T-cell (primary cell): ENCODE data around the gene CNPY3. TPM values are rescaled to one million over a fixed set of nuclear protein-coding genes. Genes with fewer than 3 reads are reported as not detected.

Experiments
- ATAC-seq, 4 experiments: fragments of 200-7000 bp in 3 of 4; fragments of 150-1000 bp in 1 of 4; cut with Tn5 transposase; replicated peaks in 1 of 4; 1 replicate in 3 of 4; 2 replicates in 1 of 4; pipeline ENCODE4 v1.10.0; 2021; ENCODE audit warnings: moderate library complexity in 3 of 4, mild to moderate bottlenecking in 2 of 4, moderate number of reproducible peaks in 1 of 4
- CTCF ChIA-PET, 2 donors: fragments of 300-600 bp; sonication (Branson Sonifier 250); formaldehyde crosslinking; loops; one replicate each; lab custom pipeline; 2022; ENCODE audit warnings: antibody characterized with exemption in 2 of 2; lab: Charles Lee
- POLR2A ChIA-PET, 2 donors: fragments of 300-600 bp; sonication (Branson Sonifier 250); formaldehyde crosslinking; loops; one replicate each; lab custom pipeline; 2022; ENCODE audit warnings: antibody characterized with exemption in 2 of 2; lab: Charles Lee
- DNase-seq, 35 experiments: peaks; one replicate each; pipeline versions ENCODE4 v3.0.0 to v3.0.0-alpha.2; 2013 to 2023
- H3K27ac ChIP-seq: one replicate; pipeline ENCODE4 v1.5.1; 2013; ENCODE audit warnings: low read length
- H3K27me3 ChIP-seq, 2 experiments: replicated peaks in 1 of 2; 1 replicate in 1 of 2; 2 replicates in 1 of 2; pipeline versions ENCODE4 v1.6.1 to v1.7.0; 2013; ENCODE audit warnings: low read length in 1 of 2, mixed read lengths in 1 of 2; ENCODE audit not compliant: control insufficient read depth in 2 of 2, insufficient read depth in 2 of 2; ENCODE audit errors: extremely low read depth in 1 of 2
- H3K36me3 ChIP-seq, 2 donors: 1 replicate in 1 of 2; 2 replicates in 1 of 2; pipeline versions ENCODE4 v1.6.1 to v1.7.0; 2013; ENCODE audit warnings: low read length in 1 of 2; ENCODE audit not compliant: control insufficient read depth in 2 of 2, insufficient read depth in 1 of 2; ENCODE audit errors: extremely low read depth in 1 of 2
- H3K4me1 ChIP-seq, 2 experiments: 1 replicate in 1 of 2; 2 replicates in 1 of 2; pipeline versions ENCODE4 v1.6.1 to v1.7.0; 2013; ENCODE audit warnings: low read length in 2 of 2, mixed read lengths in 1 of 2; ENCODE audit not compliant: insufficient read depth in 2 of 2, control insufficient read depth in 1 of 2; ENCODE audit errors: extremely low read depth in 1 of 2
- H3K4me3 ChIP-seq, 2 donors: 1 replicate in 1 of 2; 2 replicates in 1 of 2; pipeline versions ENCODE4 v1.5.1 to v1.7.0; 2013; ENCODE audit warnings: mild to moderate bottlenecking in 2 of 2, low read length in 1 of 2, moderate library complexity in 1 of 2; ENCODE audit not compliant: control insufficient read depth in 1 of 2; ENCODE audit errors: extremely low read depth in 1 of 2
- H3K9me3 ChIP-seq: 2 replicates; pipeline ENCODE4 v1.7.0; 2013
- H3K27ac Mint-ChIP-seq, 2 donors: one replicate each; pipeline ENCODE4 v1.8.0; 2020 to 2021; ENCODE audit warnings: mild to moderate bottlenecking in 2 of 2, mixed read lengths in 2 of 2
- H3K27me3 Mint-ChIP-seq, 2 donors: one replicate each; pipeline ENCODE4 v1.8.0; 2021 to 2022; ENCODE audit warnings: mixed read lengths in 2 of 2
- H3K36me3 Mint-ChIP-seq: one replicate; pipeline ENCODE4 v1.8.0; 2021; ENCODE audit warnings: mixed read lengths
- H3K4me1 Mint-ChIP-seq, 3 donors: one replicate each; pipeline ENCODE4 v1.8.0; 2020 to 2022; ENCODE audit warnings: mixed read lengths in 3 of 3, mild to moderate bottlenecking in 1 of 3
- H3K4me3 Mint-ChIP-seq, 3 donors: one replicate each; pipeline ENCODE4 v1.8.0; 2020 to 2022; ENCODE audit warnings: mild to moderate bottlenecking in 3 of 3, mixed read lengths in 3 of 3, moderate library complexity in 3 of 3
- H3K9me3 Mint-ChIP-seq, 3 donors: one replicate each; pipeline ENCODE4 v1.8.0; 2020 to 2022; ENCODE audit warnings: mixed read lengths in 3 of 3
- WGBS: methylation state at CpG from one replicate; pipeline ENCODE4 v1.1.5; 2013; ENCODE audit warnings: missing lambda C conversion rate; ENCODE audit not compliant: insufficient coverage; 5-methylcytosine and 5-hydroxymethylcytosine counted together
- total RNA-seq, 35 experiments: library from RNA in 6 of 35; stranded (reverse) in 6 of 35; fragments of 120-200 nt in 1 of 35; gene quantifications; one replicate each; pipeline versions ENCODE4 v1.2.1 to v1.2.4 and lab custom pipeline; 2013 to 2026

CNPY3 gene
- total RNA-seq, 5 donors from 2014 or later (not counting 1 experiment from before 2014, with no cell fraction given): 51.2 to 86.2 (median 79.4) TPM

DNA sequence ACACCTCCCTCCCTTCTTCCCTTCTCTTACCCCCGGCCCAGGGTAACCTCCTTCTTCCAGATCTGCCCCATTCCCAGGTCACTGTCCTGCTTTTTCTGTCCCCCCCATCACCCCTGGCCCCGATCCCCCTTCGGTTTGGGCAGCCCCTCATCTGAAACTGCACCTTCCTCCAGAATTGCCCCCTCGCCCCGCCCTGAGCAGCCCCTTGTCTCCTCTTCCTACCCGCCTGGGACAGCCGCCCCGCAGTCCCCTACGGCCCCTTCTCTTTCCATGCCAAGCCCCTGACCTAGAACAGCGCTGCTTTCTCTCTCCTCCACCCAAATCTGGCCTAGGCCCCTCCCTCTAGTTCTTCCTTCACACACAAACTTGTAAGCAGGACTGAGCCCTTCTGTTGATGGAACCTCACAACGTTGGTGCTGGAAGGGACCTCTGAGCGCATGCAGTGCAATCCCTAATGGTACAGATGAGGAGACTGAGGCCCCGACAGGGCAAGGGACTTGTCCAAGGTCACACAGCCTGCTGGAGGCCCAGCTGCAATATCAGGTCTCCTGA lies 55.7 kb downstream of the CNPY3 start:
- Mint-ChIP-seq H3K4me1 (peaks cover 51 to 64% (median 61%) of the 10 kb centered on the region in 3 donors), H3K4me3 (peak overlapping the region; percentile 89 to 95 (median 92)), H3K27me3 (no peaks in the 10 kb centered on the region), H3K27ac (peak overlapping the region; percentile 65 to 81), H3K36me3 (peaks cover 24% of the 10 kb centered on the region), H3K9me3 (no peaks in the 10 kb centered on the region)
- ChIA-PET POLR2A (interaction anchor here (0.5 to 1.8 kb wide), 4 partner anchors 29 to 1403 kb away, joined by 4 to 22 read pairs (median 8); partner anchors contain the start of genes CDC5L (in 1 of the 2), CNPY3 (in 1 of the 2), KLHDC3 (in 1 of the 2) and MEA1 (in 1 of the 2)), CTCF (interaction anchor here in 1 of 2 donors (1.0 to 1.4 kb wide), 5 partner anchors 9 to 56 kb away, joined by 3 to 6 read pairs (median 3); partner anchors contain the start of genes CNPY3, KLHDC3 and MEA1)
- peak overlapping the region; percentile 74 to 79 for H3K4me3 ChIP-seq
- peak in 7 of 35 experiments; percentile 8 to 38 (median 10) for DNase-seq
- peak overlapping the region; percentile 27 for H3K27ac ChIP-seq
- H3K9me3 ChIP-seq: no peaks in the 10 kb centered on the region
- no peaks in the 10 kb centered on the region for H3K27me3 ChIP-seq
- peaks cover 10 to 41% of the 10 kb centered on the region in 2 experiments for H3K4me1 ChIP-seq
- 4% methylated on average over 8 of the region's 13 CpGs for WGBS
- peak in 2 of 4 experiments; percentile 0 to 1 for ATAC-seq
- H3K36me3 ChIP-seq: peaks cover 7 to 23% of the 10 kb centered on the region in 2 donors

DNA sequence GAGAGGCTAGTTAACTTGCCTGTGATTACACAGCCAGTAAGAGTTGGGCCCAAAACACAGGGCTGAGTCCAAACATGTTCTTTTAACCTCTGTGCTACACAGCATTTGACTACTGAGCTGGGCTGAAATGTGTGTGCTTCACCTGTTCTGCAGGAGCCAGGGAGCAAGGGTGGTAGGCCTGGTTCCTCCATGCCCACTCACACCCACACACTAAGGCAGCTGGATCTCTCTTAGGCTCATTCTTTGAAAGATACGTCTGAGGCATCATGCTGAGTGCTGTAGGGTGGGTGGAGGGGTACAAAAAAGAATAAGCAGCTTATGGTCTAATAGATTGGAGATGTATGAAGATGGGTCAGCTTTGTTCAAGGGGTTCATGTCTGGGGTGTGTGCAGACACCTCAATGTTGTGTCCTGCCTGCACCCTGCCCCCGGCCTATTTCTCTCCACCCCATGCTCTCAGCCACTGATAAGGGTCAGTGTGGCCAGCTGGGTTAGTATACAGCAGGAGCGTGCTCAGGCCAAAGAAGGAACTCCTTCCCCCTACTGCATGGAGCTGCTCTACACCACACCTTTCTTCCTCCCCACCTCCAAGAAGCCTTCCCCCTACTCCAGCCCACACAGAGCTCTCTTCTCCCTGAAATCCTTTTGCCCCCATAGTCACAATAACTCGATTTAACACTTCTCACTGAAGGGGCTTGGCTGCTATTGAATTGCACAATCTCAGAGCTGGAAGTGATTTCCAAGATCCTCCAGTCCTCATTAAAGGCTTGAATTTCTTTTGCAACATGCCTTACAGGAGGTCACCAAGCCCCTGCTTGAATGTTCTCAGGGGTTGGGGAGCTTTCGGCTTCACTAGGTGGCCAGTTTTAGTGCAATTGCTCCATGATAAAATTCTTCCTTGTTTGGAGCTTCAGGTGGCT lies 58.5 kb downstream of the CNPY3 start:
- Mint-ChIP-seq H3K4me3 (peak overlapping the region in 1 of 3 donors; percentile 95), H3K9me3 (no peaks in the 10 kb centered on the region), H3K4me1 (peaks cover 53 to 57% (median 55%) of the 10 kb centered on the region in 3 donors), H3K36me3 (peaks cover 32% of the 10 kb centered on the region), H3K27ac (peak overlapping the region in 1 of 2 donors; percentile 17), H3K27me3 (no peaks in the 10 kb centered on the region)
- Histone ChIP-seq H3K4me3 (no peak overlapping the region), H3K4me1 (peaks cover 7 to 36% of the 10 kb centered on the region in 2 experiments), H3K27ac (no peak overlapping the region), H3K27me3 (no peaks in the 10 kb centered on the region), H3K9me3 (no peaks in the 10 kb centered on the region), H3K36me3 (peaks cover 7 to 39% of the 10 kb centered on the region in 2 donors)
- ChIA-PET CTCF (interaction anchor here in 1 of 2 donors (0.5 to 1.0 kb wide), 2 partner anchors 8 to 179 kb away, joined by 3 read pairs; partner anchors contain the start of gene PEX6), POLR2A (no interaction called here)
- DNase-seq: no peak
- no peak for ATAC-seq
- WGBS: 83% methylated on average over 3 of the region's 5 CpGs

DNA sequence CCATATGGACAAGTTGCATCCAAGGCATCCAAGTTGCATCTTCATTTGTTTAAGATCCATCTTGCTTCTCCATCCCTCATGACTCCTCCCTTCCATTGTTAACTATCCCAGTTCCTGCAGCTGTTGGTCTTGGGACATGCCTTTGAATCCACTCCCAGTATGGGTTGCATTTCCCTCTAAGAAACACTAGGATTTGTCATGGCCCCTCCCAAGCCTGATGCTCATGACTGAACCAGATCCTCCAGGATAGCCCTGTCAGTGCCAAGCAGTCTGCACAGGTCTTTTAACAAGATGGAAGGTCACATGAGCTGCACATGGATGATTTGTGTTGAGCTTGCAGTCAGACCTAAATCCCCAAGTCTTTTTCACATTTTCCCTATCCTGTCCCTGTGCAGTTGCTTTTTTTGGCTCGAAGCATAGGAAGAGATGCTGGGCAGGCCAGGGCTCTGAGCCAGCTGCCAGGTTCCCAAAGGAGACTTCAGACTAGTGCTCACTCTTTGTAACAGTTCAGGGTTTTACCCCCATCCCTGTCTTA lies 59.3 kb downstream of the CNPY3 start:
- 92% methylated on average over 1 of the region's 1 CpG for WGBS
- ChIA-PET CTCF (interaction anchor here in 1 of 2 donors (0.5 to 1.0 kb wide), 3 partner anchors 9 to 179 kb away, joined by 3 to 10 read pairs (median 3); partner anchors contain the start of gene PEX6), POLR2A (interaction anchor here in 1 of 2 donors (1.0 kb wide), 1 partner anchor 13 kb away, joined by 3 read pairs; no protein-coding TSS in a partner anchor)
- no peak for DNase-seq
- no peaks in the 10 kb centered on the region for H3K9me3 ChIP-seq
- Mint-ChIP-seq H3K4me1 (peaks cover 54 to 57% (median 56%) of the 10 kb centered on the region in 3 donors), H3K27ac (no peak overlapping the region), H3K9me3 (no peaks in the 10 kb centered on the region), H3K4me3 (no peak overlapping the region), H3K27me3 (no peaks in the 10 kb centered on the region), H3K36me3 (peaks cover 34% of the 10 kb centered on the region)
- H3K36me3 ChIP-seq: peaks cover 7 to 39% of the 10 kb centered on the region in 2 donors
- H3K4me1 ChIP-seq: peaks cover 7 to 34% of the 10 kb centered on the region in 2 experiments
- no peaks in the 10 kb centered on the region for H3K27me3 ChIP-seq
- ATAC-seq: no peak
- no peak overlapping the region for H3K4me3 ChIP-seq
- no peak overlapping the region for H3K27ac ChIP-seq

Other genes starting within 250 kb of the CNPY3 start
- gene PRPH2, start 206.9 kb upstream of the CNPY3 start, total RNA-seq: under 1 TPM in 2 of 5 donors, not detected in 3; 0.12 to 0.13 TPM
- 10 to 100 TPM; 56.5 to 74.8 (median 59.4) TPM for gene TBCC, start 183.4 kb upstream of the CNPY3 start, total RNA-seq
- 10 to 100 TPM; 33.1 to 39.5 (median 33.6) TPM for gene BICRAL, start 147.4 kb upstream of the CNPY3 start, total RNA-seq
- gene RPL7L1, start 49.9 kb upstream of the CNPY3 start, total RNA-seq: 10 to 100 TPM; 62.5 to 89.2 (median 81.3) TPM
- under 1 TPM in 1 of 5 donors, not detected in 4; 0.53 TPM for gene PTCRA, start 13.4 kb upstream of the CNPY3 start, total RNA-seq
- 1 to 10 TPM in 4 of 5 donors, under 1 TPM in 1; 0.93 to 3.4 (median 1.3) TPM for gene GNMT, start 31.3 kb downstream of the CNPY3 start, total RNA-seq
- 10 to 100 TPM; 20.5 to 30.5 (median 27.4) TPM for gene PEX6, start 49.7 kb downstream of the CNPY3 start, total RNA-seq
- 10 to 100 TPM; 27.8 to 35.1 (median 33.3) TPM for gene PPP2R5D, start 55.1 kb downstream of the CNPY3 start, total RNA-seq
- 10 to 100 TPM; 20.5 to 38.7 (median 34.0) TPM for gene MEA1, start 84.5 kb downstream of the CNPY3 start, total RNA-seq
- 10 to 100 TPM; 40.5 to 75.3 (median 66.9) TPM for gene KLHDC3, start 84.8 kb downstream of the CNPY3 start, total RNA-seq
- 10 to 100 TPM; 27.3 to 51.2 (median 47.3) TPM for gene RRP36, start 92.1 kb downstream of the CNPY3 start, total RNA-seq
- gene CUL7, start 124.4 kb downstream of the CNPY3 start, total RNA-seq: 10 to 100 TPM in 3 of 5 donors, 1 to 10 TPM in 2; 6.9 to 15.9 (median 11.6) TPM
- gene MRPL2, start 130.0 kb downstream of the CNPY3 start, total RNA-seq: 10 to 100 TPM; 34.8 to 66.3 (median 52.0) TPM
- gene KLC4, start 130.2 kb downstream of the CNPY3 start, total RNA-seq: 10 to 100 TPM; 37.8 to 48.5 (median 45.5) TPM
- gene PTK7, start 146.8 kb downstream of the CNPY3 start, total RNA-seq: 10 to 100 TPM in 2 of 5 donors, 1 to 10 TPM in 2, under 1 TPM in 1; 0.56 to 11.3 (median 1.6) TPM
- 10 to 100 TPM; 19.6 to 34.1 (median 33.7) TPM for gene SRF, start 241.8 kb downstream of the CNPY3 start, total RNA-seq